HCT116 (cell line): ENCODE results near the gene CD40. TPM values are rescaled to one million over a fixed set of nuclear protein-coding genes. Genes with fewer than 3 reads are reported as not detected.
"Not testable (repeated sequence)": the region's sequence is repeated elsewhere in the genome, so short reads cannot be mapped to it uniquely, and the experiment has no call there.

ENCODE experiments used
- ATAC-seq: fragments of 200-7000 bp; cut with Tn5 transposase; 2 replicates; pipeline ENCODE4 v1.9.1; 2020; ENCODE audit warnings: mild to moderate bottlenecking, moderate library complexity
- BruUV-seq: library from RNA; stranded (reverse); fragments of 400-500 nt; replicated peaks from 2 replicates; lab custom pipeline; 2021; lab: Mats Ljungman, UMichigan
- CTCF ChIA-PET: fragments of 300-600 bp; sonication (Branson Sonifier 250); formaldehyde crosslinking; loops from one replicate; lab custom pipeline; 2021; ENCODE audit warnings: antibody characterized with exemption; lab: Charles Lee
- POLR2A ChIA-PET: fragments of 300-600, 350-600 bp; sonication (Branson Sonifier 250); formaldehyde crosslinking; loops from one replicate; lab custom pipeline; 2021; ENCODE audit warnings: antibody characterized with exemption; lab: Charles Lee
- RAD21 ChIA-PET, 2 experiments: fragments of 300-600 bp; sonication (Branson Sonifier 250); formaldehyde crosslinking; loops; one replicate each; lab custom pipeline; 2023; ENCODE audit warnings: low total read pairs in 2 of 2; ENCODE audit not compliant: uncharacterized antibody in 2 of 2, unreplicated experiment in 2 of 2, low non-redundant PET in 1 of 2; lab: Charles Lee
- DNase-seq: peaks from one replicate; pipeline ENCODE4 v3.0.0-alpha.2; 2010; ENCODE audit warnings: low read depth, low spot score
- H2AFZ ChIP-seq: fragments of 200-600 bp; shearing (Covaris generic), sonication (generic); 2 replicates; pipeline ENCODE4 v1.6.1; 2017; ENCODE audit warnings: low read depth, mixed run types, mixed read lengths, antibody characterized with exemption, low read length; ENCODE audit not compliant: poor library complexity, severe bottlenecking
- H3K27ac ChIP-seq: 2 replicates; pipeline ENCODE4 v1.5.1; 2012; ENCODE audit warnings: low read depth, low read length
- H3K27me3 ChIP-seq: fragments of 200-600 bp; sonication (generic); 2 replicates; pipeline ENCODE4 v1.6.1; 2016; ENCODE audit warnings: mixed run types, low read length, mixed read lengths; ENCODE audit not compliant: insufficient read depth
- H3K36me3 ChIP-seq, 2 experiments: fragments of 200-500 bp in 1 of 2; fragments of 200-600 bp in 1 of 2; sonication (Bioruptor generic) in 1 of 2; sonication (generic) in 1 of 2; 2 replicates each; pipeline versions ENCODE4 v1.5.1 to v1.6.1; 2014 to 2016; ENCODE audit warnings: low read length in 2 of 2, inconsistent platforms in 1 of 2, mixed read lengths in 1 of 2, mixed run types in 1 of 2; ENCODE audit not compliant: insufficient read depth in 2 of 2, control insufficient read depth in 1 of 2
- H3K4me1 ChIP-seq, 2 experiments: fragments of 200-600 bp in 1 of 2; sonication (generic) in 1 of 2; 2 replicates each; pipeline versions ENCODE4 v1.5.1 to v1.6.1; 2012 to 2017; ENCODE audit warnings: low read length in 2 of 2, inconsistent platforms in 1 of 2, mild to moderate bottlenecking in 1 of 2, mixed read lengths in 1 of 2, mixed run types in 1 of 2, moderate library complexity in 1 of 2; ENCODE audit not compliant: insufficient read depth in 2 of 2, control insufficient read depth in 1 of 2
- H3K4me2 ChIP-seq: fragments of 200-600 bp; sonication (generic); 2 replicates; pipeline ENCODE4 v1.6.1; 2017; ENCODE audit warnings: mixed run types, low read length, mixed read lengths
- H3K4me3 ChIP-seq, 2 experiments: fragments of 200-600 bp in 1 of 2; sonication (generic) in 1 of 2; replicated peaks in 1 of 2; 2 replicates each; pipeline ENCODE4 v1.5.1; 2011 to 2016; ENCODE audit warnings: low read length in 2 of 2, control low read depth in 1 of 2, low read depth in 1 of 2, mild to moderate bottlenecking in 1 of 2, mixed read lengths in 1 of 2, mixed run types in 1 of 2
- H3K79me2 ChIP-seq: fragments of 200-600 bp; sonication (generic); 2 replicates; pipeline ENCODE4 v1.6.1; 2017; ENCODE audit warnings: mild to moderate bottlenecking, mixed run types, low read length, moderate library complexity, mixed read lengths; ENCODE audit not compliant: insufficient read depth
- H3K9ac ChIP-seq: fragments of 200-600 bp; sonication (generic); 2 replicates; pipeline ENCODE4 v1.6.1; 2016; ENCODE audit warnings: low read length, mixed read lengths
- H3K9me2 ChIP-seq: fragments of 200-600 bp; sonication (generic), shearing (Covaris generic); 2 replicates; pipeline ENCODE4 v1.6.1; 2017; ENCODE audit warnings: mixed run types, mild to moderate bottlenecking, moderate library complexity; ENCODE audit not compliant: insufficient read depth
- H3K9me3 ChIP-seq, 2 experiments: fragments of 200-500 bp in 1 of 2; fragments of 200-600 bp in 1 of 2; sonication (Bioruptor generic) in 1 of 2; sonication (generic) in 1 of 2; 2 replicates each; pipeline ENCODE4 v1.6.1; 2014 to 2017; ENCODE audit warnings: low read length in 2 of 2, mixed read lengths in 2 of 2, inconsistent platforms in 1 of 2, low read depth in 1 of 2, mild to moderate bottlenecking in 1 of 2, mixed run types in 1 of 2, moderate library complexity in 1 of 2; ENCODE audit not compliant: control insufficient read depth in 1 of 2, insufficient read depth in 1 of 2
- H4K20me1 ChIP-seq: fragments of 200-600 bp; sonication (generic), shearing (Covaris generic); 2 replicates; pipeline ENCODE4 v1.6.1; 2017; ENCODE audit warnings: mixed run types, mild to moderate bottlenecking, moderate library complexity; ENCODE audit not compliant: insufficient read depth
- CTCF ChIP-seq, 3 experiments: fragments of 200-600 bp in 1 of 3; sonication (generic) in 1 of 3; IDR thresholded peaks in 2 of 3; conservative IDR thresholded peaks in 1 of 3; 2 replicates each; pipeline ENCODE4 v1.5.1; 2012 to 2017; ENCODE audit warnings: low read depth in 2 of 3, low read length in 2 of 3, antibody characterized with exemption in 1 of 3, borderline replicate concordance in 1 of 3, control low read depth in 1 of 3, mild to moderate bottlenecking in 1 of 3, mixed read lengths in 1 of 3, mixed run types in 1 of 3, moderate library complexity in 1 of 3; ENCODE audit not compliant: insufficient read depth in 1 of 3
- EZH2 ChIP-seq: fragments of 200-600 bp; sonication (generic); IDR thresholded peaks from 2 replicates; pipeline ENCODE4 v1.6.1; 2017; ENCODE audit warnings: antibody characterized with exemption, mixed run types
- FOSL1 ChIP-seq: IDR thresholded peaks from 2 replicates; pipeline ENCODE4 v1.6.1; 2012; ENCODE audit warnings: low read depth
- JUND ChIP-seq: IDR thresholded peaks from 2 replicates; pipeline ENCODE4 v1.6.1; 2012
- MAX ChIP-seq: IDR thresholded peaks from 2 replicates; pipeline ENCODE4 v1.6.1; 2012
- POLR2AphosphoS5 ChIP-seq: IDR thresholded peaks from 2 replicates; pipeline ENCODE4 v1.6.1; 2011; ENCODE audit warnings: mild to moderate bottlenecking, low read depth, low read length, moderate library complexity
- SIN3A ChIP-seq: IDR thresholded peaks from 2 replicates; pipeline ENCODE4 v1.6.1; 2012; ENCODE audit warnings: low read depth
- SP1 ChIP-seq: IDR thresholded peaks from 2 replicates; pipeline ENCODE4 v1.6.1; 2012; ENCODE audit warnings: low read depth
- SRF ChIP-seq: IDR thresholded peaks from 2 replicates; pipeline ENCODE4 v1.6.1; 2012; ENCODE audit warnings: low read depth
- TCF7L2 ChIP-seq: IDR thresholded peaks from 2 replicates; pipeline ENCODE4 v1.7.0; 2011; ENCODE audit warnings: borderline replicate concordance, inconsistent platforms; ENCODE audit not compliant: insufficient read depth, insufficient read length; ENCODE audit errors: extremely low read depth
- ZFX ChIP-seq: fragments of 450-650 bp; IDR thresholded peaks from 2 replicates; pipeline ENCODE4 v1.6.1; 2017
- ZNF274 ChIP-seq: fragments of 200-500 bp; sonication (Bioruptor generic); IDR thresholded peaks from 2 replicates; pipeline ENCODE4 v1.6.1; 2014; ENCODE audit warnings: mild to moderate bottlenecking, low read depth, low read length, inconsistent platforms
- intact Hi-C: fragments of 100-400 bp; cut with micrococcal nuclease; formaldehyde crosslinking; loops from 2 replicates; pipeline ENCODE4 v1.10.0; 2022
- total RNA-seq: library from RNA; stranded (reverse); gene quantifications from one replicate; pipeline ENCODE4 v1.2.1, GENCODE V29; 2021; ENCODE audit not compliant: unreplicated experiment

The CD40 gene
- total RNA-seq, 1 experiment from 2014 or later: 21.3 TPM

GRCh38 chr20:46099491-46100287 lies 18.4 kb upstream of the CD40 start:
- no peaks in the 10 kb centered on the region for H3K79me2 ChIP-seq
- H3K27me3 ChIP-seq: no peaks in the 10 kb centered on the region
- H4K20me1 ChIP-seq: no peaks in the 10 kb centered on the region
- ATAC-seq: no peak
- ChIA-PET POLR2A (no interaction called here), CTCF (no interaction called here), RAD21 (no interaction called here)
- H3K36me3 ChIP-seq: no peaks in the 10 kb centered on the region
- H3K9ac ChIP-seq: no peak overlapping the region
- intact Hi-C loops: no loop called here
- no peaks in the 10 kb centered on the region for H3K4me1 ChIP-seq
- H3K9me2 ChIP-seq: no peaks in the 10 kb centered on the region
- no TSS peak for BruUV-seq
- no peak overlapping the region for H3K27ac ChIP-seq
- no peak overlapping the region for H3K4me3 ChIP-seq
- no peak for DNase-seq
- H2AFZ ChIP-seq: no peak overlapping the region
- H3K9me3 ChIP-seq: no peaks in the 10 kb centered on the region
- no peak for TF ChIP-seq MAX
- TF ChIP-seq CTCF (IDR thresholded peaks at IDR 0.05 in 2 of 3, conservative IDR thresholded peaks at IDR 0.05 in 1 of 3; ENCODE audit: borderline replicate concordance in 1 of 3, insufficient read depth in 1 of 3, low read depth in 2 of 3, low read length in 2 of 3): no peak
- no peak for TF ChIP-seq SIN3A
- no peak for TF ChIP-seq ZFX
- no peak for TF ChIP-seq ZNF274
- TF ChIP-seq FOSL1: no peak
- TF ChIP-seq SRF: no peak
- TF ChIP-seq SP1: no peak
- TF ChIP-seq EZH2: no peak
- no peak for TF ChIP-seq POLR2AphosphoS5
- no peak for TF ChIP-seq TCF7L2
- TF ChIP-seq JUND: no peak
- H3K4me2 ChIP-seq: no peak overlapping the region

GRCh38 chr20:46100444-46100843 lies 17.7 kb upstream of the CD40 start:
- H3K27me3 ChIP-seq, H2AFZ ChIP-seq, CTCF ChIA-PET, ATAC-seq, H3K4me3 ChIP-seq, H3K9me3 ChIP-seq, H3K36me3 ChIP-seq, RAD21 ChIA-PET, BruUV-seq, H3K9ac ChIP-seq, H3K79me2 ChIP-seq, intact Hi-C loops, H4K20me1 ChIP-seq, POLR2A ChIA-PET, H3K4me1 ChIP-seq, H3K9me2 ChIP-seq, H3K27ac ChIP-seq, DNase-seq, H3K4me2 ChIP-seq: not testable (repeated sequence)
